ENCODE measurements around the gene PDE3B. TPM values are rescaled to one million over a fixed set of nuclear protein-coding genes. Genes with fewer than 3 reads are reported as not detected.

Gene PDE3B
- total RNA-seq, 1 donor from 2014 or later, result 12.3 TPM

Other genes with a start within 250 kb of the PDE3B start
- 172 TPM for gene COPB1, start 144.0 kb upstream of the PDE3B start, total RNA-seq (ENCODE audit: insufficient read depth, low replicate concordance)
- 118 TPM for gene PSMA1, start 123.4 kb upstream of the PDE3B start, total RNA-seq (ENCODE audit: insufficient read depth, low replicate concordance)
- gene CYP2R1, start 248.4 kb downstream of the PDE3B start, total RNA-seq (ENCODE audit: insufficient read depth, low replicate concordance), result 19.0 TPM

All from umbilical cord (tissue), 1 donor.